Ureter (tissue), 1 donor: ENCODE data around the gene NOBOX. TPM values are rescaled to one million over a fixed set of nuclear protein-coding genes. Genes with fewer than 3 reads are reported as not detected.
A peak's percentile ranks its signal among the peaks of the same experiment; 100 is the strongest.
"Not testable (repeated sequence)": the region's sequence is repeated elsewhere in the genome, so short reads cannot be mapped to it uniquely, and the experiment has no call there.

ENCODE experiments used
- DNase-seq: peaks from one replicate; pipeline ENCODE4 v3.0.0-alpha.2; 2020; ENCODE audit warnings: low spot score
- total RNA-seq: library from RNA; stranded (reverse); gene quantifications from one replicate; pipeline ENCODE4 v1.2.4, GENCODE V29; 2023
- donor health status: DM: yes; HTN: yes; CAD: no.

The NOBOX gene
- total RNA-seq, 1 donor from 2014 or later, result not detected

DNA sequence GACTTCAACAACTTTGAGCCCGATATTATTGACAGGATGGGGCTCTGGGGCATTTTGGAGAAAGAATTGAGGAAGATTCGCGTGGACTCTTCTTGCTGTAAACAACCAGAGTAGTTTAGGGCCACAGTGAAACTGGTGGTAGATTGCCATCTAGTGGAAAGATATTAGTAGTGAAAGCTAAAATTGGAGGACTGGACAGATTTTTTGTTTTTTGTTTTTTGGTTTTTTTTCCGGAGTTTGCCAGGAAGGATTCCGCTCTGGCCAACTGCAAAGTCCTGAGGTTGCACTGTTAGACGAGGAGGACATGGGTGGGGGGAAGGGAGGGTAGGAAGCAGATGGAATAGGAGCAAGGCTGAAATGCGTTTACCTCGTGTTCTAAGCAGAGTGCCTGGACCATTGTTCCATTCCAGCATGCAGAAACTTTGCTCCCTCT is 11.7 kb downstream of the NOBOX start:
- DNase-seq, result no peak

DNA sequence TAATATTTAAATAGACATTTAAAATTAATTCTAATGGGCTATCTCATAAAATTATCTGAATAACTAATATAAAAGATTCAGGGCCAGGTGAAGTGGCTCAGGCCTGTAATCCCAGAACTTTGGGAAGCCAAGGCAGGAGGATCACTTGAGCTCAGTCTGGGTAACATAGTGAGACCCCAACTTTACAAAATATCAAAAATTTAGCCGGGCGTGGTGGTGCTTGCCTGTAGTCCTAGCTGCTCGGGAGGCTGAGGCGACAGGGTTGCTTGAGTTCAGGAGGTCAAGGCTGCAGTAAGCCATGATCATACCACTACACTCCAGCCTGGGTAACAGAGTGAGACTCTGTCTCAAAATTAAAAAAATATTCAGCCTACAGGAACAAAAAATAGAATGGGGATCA is 12.5 kb downstream of the NOBOX start:
- no peak for DNase-seq

DNA sequence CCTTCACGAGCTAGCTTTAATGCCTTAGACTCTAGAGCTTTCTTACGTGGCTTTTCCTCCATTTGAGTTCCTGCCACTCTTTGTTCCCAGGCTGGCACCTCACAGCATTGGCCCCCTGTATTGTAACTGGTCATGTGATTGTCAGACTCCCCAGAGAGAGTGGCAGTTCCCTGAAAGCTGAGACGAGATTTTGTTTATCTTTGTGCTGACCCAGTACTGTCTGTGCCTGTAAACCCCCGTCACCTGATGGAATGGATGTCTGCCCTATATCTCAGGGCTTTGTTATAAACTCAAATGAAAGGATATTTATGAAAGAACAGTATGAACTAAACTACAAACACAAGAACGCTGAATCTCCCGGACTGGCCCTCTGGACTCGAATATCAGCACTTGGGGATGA is 13.0 kb downstream of the NOBOX start:
- no peak for DNase-seq

DNA sequence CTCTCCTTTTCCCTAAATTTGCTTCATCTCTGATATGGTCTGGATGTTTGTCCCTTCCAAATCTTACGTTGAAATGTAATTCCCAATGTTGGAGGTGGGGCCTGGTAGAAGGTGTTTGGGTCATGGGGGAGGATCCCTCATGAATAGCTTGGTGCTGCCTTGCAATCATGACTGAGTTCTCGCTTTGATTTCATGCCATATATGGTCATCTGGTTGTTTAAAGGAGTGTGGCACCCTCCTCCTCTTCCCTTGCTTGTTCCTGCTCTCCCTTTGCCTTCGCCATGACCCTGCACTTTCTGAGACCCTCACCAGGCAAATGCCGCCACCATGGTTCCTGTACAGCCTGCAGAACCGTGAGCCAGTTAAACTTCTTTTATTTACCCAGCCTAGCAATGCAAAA is 14.5 kb downstream of the NOBOX start:
- no peak for DNase-seq

DNA sequence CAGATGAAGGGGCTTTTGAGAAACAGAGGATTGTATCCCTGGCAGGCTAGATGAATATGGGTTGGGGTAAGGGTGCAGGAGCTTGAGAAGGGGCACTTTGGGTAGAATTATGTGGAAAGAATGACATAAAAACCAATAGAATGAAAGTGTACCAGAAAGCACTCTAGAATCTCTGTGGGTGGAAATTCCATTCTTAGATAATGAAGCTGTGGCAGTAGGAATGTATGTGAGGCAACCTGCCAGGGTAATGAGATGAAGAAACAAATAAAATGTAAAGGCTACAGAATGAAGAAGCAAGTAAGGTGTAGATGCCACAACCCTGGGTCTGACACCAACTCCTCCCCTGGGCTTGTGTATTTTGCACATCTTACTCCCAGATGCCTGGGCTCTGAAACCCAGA is 16.8 kb downstream of the NOBOX start:
- no peak for DNase-seq

DNA sequence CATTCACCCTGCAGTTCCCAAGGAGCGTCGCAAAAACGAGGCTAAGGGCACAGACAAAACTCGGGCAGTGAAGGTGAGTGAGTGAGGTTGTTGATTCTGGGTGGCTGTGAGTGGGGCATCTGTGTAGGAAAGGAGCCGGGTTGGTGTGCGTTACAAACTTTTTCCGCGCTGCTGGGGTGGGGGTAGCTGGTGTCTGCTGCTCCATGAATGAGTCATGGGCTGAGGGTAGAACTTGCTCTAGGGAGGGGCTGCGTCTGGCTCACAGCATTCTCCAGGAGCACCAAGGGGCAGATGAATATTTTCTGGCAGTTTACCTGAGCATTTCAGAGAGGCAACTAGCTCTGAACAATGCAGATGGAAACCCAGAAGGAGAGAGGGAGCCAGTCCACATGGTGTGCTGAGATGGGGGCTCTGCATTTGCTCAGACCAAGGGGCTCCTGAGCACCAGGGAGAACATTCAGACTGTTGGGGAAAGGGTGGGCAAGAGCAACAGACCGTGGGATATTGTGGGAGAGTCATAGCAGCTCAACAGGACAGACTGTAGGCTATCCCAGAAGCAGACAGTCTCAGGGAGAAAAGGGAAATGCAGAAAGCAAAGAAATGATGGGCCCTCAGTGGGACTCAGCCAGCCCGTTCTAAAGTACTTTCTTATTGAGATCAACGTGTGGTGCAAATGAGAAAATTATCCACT is 18.8 kb downstream of the NOBOX start:
- DNase-seq, result peak; percentile 6

DNA sequence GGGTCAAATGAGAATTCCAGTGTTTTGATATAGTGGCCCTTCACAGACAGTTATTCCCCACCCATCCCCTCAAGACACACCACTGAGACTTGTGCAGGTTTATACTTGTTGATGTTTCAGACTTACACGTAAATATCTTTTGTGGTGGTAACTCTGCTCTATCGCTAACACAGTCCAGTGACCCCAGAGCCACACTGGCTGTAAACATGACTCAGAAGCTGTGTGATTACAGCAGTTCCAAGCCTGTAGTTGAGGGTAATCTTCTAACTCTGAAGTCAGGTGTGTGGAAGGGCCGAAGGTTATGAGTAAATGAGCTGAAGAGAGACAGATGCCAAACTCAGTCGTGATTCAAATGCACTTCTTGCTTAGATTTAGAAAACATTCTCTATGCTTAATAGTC is 19.4 kb downstream of the NOBOX start:
- no peak for DNase-seq

DNA sequence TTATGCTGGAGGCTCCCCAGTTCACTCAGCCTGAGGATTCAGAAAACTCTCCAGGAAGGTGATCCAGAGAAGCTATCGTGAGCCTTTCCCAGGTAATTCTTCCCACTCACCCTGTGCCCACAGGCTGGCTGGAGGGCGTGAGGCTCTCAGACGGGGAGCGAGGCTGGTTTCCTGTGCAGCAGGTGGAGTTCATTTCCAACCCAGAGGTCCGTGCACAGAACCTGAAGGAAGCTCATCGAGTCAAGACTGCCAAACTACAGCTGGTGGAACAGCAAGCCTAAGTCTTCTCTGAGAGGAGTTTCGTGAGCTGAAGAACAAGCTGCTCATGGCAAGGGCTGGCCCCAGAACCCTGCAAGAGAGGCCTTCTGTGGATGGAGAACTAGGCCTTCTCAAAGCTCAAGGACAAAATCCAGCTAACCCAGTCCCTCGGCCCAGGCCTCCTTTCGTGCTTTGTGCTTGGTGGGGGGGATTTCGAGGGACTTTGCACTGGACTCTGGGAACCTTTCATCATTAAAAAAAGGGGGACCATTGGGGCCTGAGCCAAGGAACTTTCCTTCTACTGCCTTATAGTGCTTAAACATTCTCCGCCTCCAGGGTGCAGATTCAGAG is 23.6 kb downstream of the NOBOX start:
- DNase-seq, result no peak

DNA sequence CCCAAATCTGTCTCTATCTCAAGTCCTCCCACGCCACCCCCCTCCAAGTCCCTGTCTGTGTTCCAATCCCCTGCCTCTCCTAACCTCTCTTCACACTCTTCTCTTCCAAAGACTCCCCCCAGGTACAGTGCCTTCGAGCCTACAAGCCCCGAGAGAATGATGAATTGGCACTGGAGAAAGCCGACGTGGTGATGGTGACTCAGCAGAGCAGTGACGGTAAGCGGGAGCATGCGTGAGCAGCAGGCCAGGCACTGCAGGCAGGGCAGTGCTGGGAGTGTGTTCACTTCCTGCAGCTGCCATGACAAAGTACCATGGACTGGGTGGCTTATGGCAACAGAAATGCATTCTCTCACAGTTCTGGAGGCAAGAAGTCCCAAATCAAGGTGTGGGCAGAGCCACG is 24.8 kb downstream of the NOBOX start:
- no peak for DNase-seq

DNA sequence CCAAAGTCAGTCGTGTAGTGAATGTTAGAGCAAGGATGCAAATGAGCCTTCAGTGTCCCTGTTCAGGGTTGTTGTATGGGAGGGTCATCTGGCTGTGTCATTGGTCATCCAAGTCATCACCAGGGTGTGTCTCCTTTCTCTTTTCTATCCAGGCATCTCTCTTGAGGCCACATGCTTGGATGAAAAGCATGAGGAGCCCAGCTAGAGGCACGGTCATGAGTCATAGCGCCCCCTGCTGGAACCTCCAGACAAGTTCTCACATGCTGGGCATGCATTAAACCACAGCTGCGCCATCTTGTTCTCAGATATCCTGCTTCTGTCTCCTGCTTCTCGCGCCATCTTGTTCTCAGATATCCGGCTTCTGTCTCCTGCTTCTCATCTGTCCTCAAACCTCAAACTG is 34.3 kb downstream of the NOBOX start:
- not testable (repeated sequence) for DNase-seq

DNA sequence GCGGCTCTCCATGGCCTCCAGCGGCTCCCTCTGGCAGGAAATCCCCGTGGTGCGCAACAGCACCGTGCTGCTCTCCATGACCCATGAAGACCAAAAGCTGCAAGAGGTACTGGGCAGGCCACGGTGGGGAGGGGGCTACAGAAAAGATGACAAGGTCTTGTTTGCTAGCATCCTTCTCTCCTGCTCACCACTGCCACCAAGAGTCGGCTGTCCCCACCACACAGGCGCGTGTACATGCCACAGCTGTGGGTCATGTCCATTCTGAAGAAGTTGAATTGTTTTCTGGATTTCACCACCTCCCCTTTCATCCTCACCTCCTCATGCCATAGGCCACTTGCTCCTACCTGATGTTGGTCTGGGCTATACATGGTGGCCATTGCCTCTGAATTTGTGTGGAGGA is 36.2 kb downstream of the NOBOX start:
- DNase-seq, result not testable (repeated sequence)

DNA sequence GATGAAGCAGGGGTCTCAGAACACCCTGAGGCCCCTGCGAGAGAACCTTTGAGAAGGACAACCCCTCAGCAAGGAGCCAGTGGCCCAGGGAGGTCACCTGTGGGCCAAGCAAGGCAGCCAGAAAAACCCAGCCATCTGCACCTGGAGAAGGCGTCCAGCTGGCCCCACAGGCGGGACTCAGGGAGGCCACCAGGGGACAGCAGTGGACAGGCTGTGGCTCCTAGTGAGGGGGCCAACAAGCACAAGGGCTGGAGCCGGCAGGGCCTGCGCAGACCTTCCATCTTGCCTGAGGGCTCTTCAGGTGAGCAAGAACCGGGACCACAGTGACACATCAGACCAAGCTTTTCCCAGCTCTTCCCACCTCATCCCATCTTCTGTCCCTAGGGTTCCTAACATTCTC is 38.0 kb downstream of the NOBOX start:
- DNase-seq, result not testable (repeated sequence)

DNA sequence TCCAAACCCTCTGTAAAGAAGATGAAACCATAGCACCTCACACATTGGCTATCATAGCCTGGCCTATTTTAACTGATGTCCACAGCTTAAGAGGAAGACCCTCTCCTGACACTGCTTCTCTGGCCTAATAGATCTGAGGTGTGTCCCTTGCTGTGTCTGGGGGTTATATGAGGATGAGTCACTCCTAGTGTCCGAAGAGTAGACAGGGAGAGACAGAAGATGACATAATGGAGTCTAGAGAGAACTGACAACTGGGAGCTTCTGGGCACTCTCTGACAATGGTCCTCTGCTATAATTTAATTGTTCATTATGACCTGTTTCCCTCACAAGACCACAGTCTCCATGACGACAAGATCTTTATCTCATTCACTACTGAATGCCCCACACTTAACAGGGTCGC is 41.4 kb downstream of the NOBOX start:
- DNase-seq, result not testable (repeated sequence)

DNA sequence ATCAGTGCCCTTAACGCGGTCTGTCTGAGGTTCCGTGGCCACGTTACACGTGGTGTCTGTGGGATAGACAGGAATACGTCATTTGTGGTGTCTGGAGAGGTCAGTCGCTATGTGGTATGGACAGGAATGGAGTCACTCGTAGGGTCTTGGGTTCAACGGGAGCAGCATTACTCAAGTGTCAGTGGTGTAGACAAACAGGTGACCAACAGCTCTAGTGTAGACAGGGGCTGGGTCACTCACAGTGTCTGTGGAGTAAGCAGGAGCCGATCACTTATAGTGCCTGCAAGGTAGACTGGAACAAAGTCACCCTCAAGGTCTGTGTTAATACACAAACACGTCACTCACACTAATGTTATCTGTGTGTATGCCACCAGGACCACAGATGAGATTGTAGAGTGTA is 46.6 kb downstream of the NOBOX start:
- not testable (repeated sequence) for DNase-seq

DNA sequence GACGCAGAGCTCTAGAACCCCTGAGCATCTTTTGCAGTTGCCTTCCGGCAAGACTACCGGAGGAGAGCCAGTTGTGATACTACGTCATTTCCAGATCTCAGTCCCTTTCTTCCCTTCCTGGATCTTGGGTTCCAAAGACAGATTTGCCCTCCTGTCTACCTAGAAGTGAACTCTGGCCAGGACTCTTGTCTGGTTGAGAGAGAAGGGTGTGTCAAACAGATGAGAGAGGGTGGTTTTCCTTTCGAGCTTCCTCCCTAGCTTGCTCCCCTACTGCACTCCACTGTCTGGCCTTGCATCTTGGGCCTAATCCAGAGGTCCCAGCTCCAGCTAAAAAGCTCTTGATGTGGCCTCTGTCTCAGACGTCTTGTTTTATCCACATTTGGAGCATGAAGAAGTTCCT is 47.3 kb downstream of the NOBOX start:
- DNase-seq, result not testable (repeated sequence)

DNA sequence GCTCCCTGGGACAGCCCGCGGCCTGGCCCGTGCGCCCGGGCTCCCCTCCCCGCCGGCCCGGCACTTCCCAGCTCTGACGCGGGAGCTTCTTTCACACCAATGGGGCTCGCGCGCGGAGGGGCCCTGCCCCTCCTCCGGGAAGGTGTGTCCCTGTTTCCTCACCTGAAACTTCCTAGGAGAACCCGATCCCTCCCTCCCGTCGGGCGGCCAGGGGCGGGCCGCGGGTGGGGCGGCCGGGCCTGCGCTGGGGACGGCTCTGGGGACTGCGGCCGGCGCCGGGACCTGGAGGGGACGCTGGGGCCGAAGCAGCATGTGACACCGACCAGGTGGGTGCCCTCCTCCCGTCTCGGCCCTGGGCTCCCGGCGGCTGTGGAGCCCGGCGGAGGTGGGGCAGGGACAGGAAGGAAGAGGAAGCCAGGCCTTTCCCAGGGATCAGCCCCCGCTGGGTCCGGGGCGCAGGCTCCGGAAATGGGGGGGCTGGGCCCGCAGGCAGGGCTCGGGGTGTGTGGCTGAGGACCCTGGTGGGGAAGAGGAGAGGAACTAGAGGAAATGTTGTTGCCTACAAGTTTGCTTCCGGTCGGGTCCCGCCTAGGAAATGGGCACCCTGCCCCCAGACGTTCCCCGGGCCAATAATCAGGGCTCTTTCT is 48.2 kb downstream of the NOBOX start, which contains the start of gene ARHGEF5:
Gene ARHGEF5, plus strand, starts transcription at position 227 of the 647 bp plus-strand sequence. CDS start 7,268 bp downstream, outside the sequence.
- DNase-seq, result not testable (repeated sequence)

DNA sequence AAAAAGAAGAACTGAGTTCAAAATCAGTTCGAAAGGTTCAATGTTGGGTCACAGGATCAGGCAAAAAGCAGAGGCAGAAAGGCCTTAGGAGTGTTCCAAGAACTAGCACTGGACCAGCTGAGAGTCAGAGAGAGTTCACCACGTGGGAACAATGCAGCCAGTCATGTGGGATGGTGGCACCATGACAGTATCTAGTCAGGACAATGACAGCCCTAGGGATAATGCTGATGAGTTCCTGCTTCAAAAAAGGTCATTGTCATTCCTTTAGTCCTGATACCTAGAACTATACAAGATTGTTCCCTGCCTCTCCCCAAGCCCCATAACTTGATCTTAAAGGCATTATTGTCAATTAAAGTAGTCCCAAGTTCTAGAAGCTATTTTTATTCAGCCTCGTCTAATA is 51.8 kb downstream of the NOBOX start:
- not testable (repeated sequence) for DNase-seq

DNA sequence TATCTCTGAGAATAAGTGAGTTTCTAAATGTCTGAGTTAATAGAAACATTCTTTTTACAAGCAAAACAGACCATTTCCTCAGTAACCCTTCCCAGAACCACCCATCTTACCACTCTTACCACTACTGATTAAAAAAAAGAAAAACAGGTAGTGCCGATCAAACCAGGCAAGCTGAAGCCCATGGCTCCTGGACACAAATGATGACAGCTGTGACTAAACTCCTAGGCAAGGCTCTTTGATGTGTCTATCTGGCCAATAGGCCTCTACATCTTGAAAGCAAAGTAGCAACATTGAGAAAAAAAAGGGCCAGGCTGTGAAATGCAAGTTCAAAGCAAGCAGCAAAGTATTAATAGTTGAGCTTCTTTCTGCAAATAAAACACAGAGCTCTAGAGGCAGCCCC is 54.9 kb downstream of the NOBOX start:
- not testable (repeated sequence) for DNase-seq

Other genes with a start within 250 kb of the NOBOX start
- gene CTAGE4, start 220.2 kb downstream of the NOBOX start, total RNA-seq, result 4.0 TPM
- 9.7 TPM for gene ARHGEF35, start 207.9 kb downstream of the NOBOX start, total RNA-seq
- 0.08 TPM for gene OR2A42, start 164.1 kb downstream of the NOBOX start, total RNA-seq
- gene OR2A7, start 138.9 kb downstream of the NOBOX start, total RNA-seq, result 10.8 TPM
- gene CTAGE8, start 134.4 kb downstream of the NOBOX start, total RNA-seq, result 3.2 TPM
- not detected for gene OR2A1, start 91.3 kb downstream of the NOBOX start, total RNA-seq
- gene ARHGEF5, start 48.3 kb downstream of the NOBOX start, total RNA-seq, result 27.3 TPM